Esophagus mucosa (tissue), 1 donor: Measurements from ENCODE around the gene MT1F. TPM values are rescaled to one million over a fixed set of nuclear protein-coding genes. Genes with fewer than 3 reads are reported as not detected.

Experiments used
- ATAC-seq: fragments of 200-7000 bp; cut with Tn5 transposase; one replicate; pipeline ENCODE4 v1.9.1; 2020
- total RNA-seq: library from RNA; stranded (reverse); gene quantifications from one replicate; pipeline ENCODE4 v1.2.4, GENCODE V29; 2023
- donor health status: DM: yes; HTN: yes; CAD: no.

MT1F gene
- total RNA-seq, 1 donor from 2014 or later, result 3.7 TPM

- ATAC-seq, result no peak
These were observed 42.4 kb downstream of the MT1F start for GRCh38 chr16:56700195-56700594.

DNA sequence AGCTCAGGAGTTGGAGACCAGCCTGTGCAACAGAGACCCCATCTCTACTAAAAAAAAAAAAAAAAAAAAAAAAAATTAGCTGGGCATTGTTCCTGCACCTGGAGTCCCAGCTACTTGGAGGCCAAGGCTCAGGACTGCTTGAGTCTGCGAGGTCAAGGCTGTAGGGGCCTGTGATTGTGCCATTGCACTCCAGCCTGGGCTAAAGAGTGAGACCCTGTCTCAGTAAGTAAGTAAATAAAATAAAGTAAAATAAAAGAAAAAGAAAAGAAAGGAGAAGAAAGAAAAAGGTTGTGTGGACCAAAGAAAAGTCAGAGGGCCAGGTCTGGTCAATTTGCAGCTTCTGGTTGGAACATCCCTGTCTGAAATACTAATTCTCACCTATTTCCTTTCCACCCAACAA is 42.9 kb downstream of the MT1F start:
- no peak for ATAC-seq

DNA sequence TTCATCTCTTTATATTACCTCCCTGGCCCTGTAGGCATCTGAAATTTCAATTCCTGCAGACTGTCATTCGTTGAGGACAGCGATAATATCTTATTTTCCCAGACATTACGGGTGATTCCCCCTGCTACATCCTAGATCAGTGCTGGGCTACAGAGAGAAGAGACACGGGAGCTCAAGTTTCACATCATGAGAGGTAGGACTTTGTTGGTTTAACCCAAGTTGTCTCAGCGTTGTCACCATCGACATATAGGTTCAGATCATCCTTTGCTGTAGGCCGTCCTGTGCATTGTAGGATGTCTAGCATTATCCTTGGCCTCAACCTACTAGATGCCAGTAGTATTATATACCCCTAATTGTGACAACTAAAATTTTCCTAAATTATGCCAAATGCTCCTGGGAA is 43.8 kb downstream of the MT1F start:
- peak; percentile 5 for ATAC-seq

GRCh38 chr16:56702836-56703235 is 45.1 kb downstream of the MT1F start:
- ATAC-seq, result no peak

Other genes starting within 250 kb of the MT1F start
- 74.2 TPM for gene AMFR, start 232.4 kb upstream of the MT1F start, total RNA-seq
- 99.3 TPM for gene NUDT21, start 206.6 kb upstream of the MT1F start, total RNA-seq
- gene OGFOD1, start 206.4 kb upstream of the MT1F start, total RNA-seq, result 39.0 TPM
- 35.3 TPM for gene BBS2, start 137.9 kb upstream of the MT1F start, total RNA-seq
- gene MT4, start 92.9 kb upstream of the MT1F start, total RNA-seq, result 8.4 TPM
- not detected for gene MT3, start 68.4 kb upstream of the MT1F start, total RNA-seq
- gene MT2A, start 49.4 kb upstream of the MT1F start, total RNA-seq, result 220 TPM
- 98.8 TPM for gene MT1E, start 32.2 kb upstream of the MT1F start, total RNA-seq
- 2.0 TPM for gene MT1M, start 25.3 kb upstream of the MT1F start, total RNA-seq
- gene MT1A, start 19.3 kb upstream of the MT1F start, total RNA-seq, result 2.9 TPM
- not detected for gene MT1B, start 6.1 kb upstream of the MT1F start, total RNA-seq
- 26.3 TPM for gene MT1G, start 10.1 kb downstream of the MT1F start, total RNA-seq
- 5.0 TPM for gene MT1H, start 11.9 kb downstream of the MT1F start, total RNA-seq
- 603 TPM for gene MT1X, start 24.5 kb downstream of the MT1F start, total RNA-seq
- 52.3 TPM for gene NUP93, start 72.2 kb downstream of the MT1F start, total RNA-seq
- not detected for gene SLC12A3, start 207.2 kb downstream of the MT1F start, total RNA-seq